ENCODE data around the gene TOR1A.

- TF ChIP-seq CTCF (IDR thresholded peaks at IDR 0.05; ENCODE audit: low read depth, low read length, poor library complexity, severe bottlenecking) (no peak), EZH2phosphoT487 (IDR thresholded peaks at IDR 0.05; ENCODE audit: borderline replicate concordance, low read length) (no peak)
Measured at GRCh38 chr9:129826344-129826743, 2.4 kb upstream of the TOR1A start.
